Measurements from ENCODE around the gene TSPAN32. TPM values are rescaled to one million over a fixed set of nuclear protein-coding genes. Genes with fewer than 3 reads are reported as not detected.

Gene TSPAN32
- total RNA-seq, 2 donors from 2014 or later = 8.6 to 10.2 TPM

DNA sequence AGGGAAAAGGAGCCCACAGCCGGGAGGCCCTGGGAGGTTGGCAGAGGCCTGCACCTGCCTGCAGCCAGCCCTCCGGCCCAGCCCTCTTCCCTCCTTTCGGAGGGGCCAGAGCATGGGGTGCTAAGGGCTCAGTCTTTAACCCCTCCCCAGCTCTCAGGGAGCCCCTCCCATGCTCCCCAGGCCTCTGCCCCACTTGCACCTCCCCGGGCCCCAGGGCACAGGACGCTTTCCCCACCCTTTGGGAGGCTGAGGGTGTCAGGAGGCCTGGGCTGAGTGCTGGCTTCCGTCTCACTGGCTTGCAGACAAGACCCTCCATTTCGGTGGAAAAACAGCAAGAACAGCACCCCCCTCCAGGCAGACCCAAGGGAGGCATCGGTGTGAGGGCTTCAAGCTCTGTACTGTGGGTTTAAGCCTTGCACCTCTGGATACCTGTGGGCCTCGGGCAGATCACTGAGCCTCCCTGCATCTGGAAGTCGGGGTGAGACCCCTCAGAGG is 38.7 kb upstream of the TSPAN32 start:
- Mint-ChIP-seq H3K4me1 (ENCODE audit: low read depth) (peaks cover 16% of the 10 kb centered on the region), H3K4me3 (no peak overlapping the region), H3K36me3 (ENCODE audit: insufficient read depth in 2 of 2) (no peaks in the 10 kb centered on the region), H3K27me3 (ENCODE audit: low read depth) (peaks cover 4% of the 10 kb centered on the region), H3K9me3 (no peaks in the 10 kb centered on the region), H3K27ac (no peak overlapping the region)
- DNase-seq (no peak), ATAC-seq (replicated peaks in 1 of 2) (no peak)

DNA sequence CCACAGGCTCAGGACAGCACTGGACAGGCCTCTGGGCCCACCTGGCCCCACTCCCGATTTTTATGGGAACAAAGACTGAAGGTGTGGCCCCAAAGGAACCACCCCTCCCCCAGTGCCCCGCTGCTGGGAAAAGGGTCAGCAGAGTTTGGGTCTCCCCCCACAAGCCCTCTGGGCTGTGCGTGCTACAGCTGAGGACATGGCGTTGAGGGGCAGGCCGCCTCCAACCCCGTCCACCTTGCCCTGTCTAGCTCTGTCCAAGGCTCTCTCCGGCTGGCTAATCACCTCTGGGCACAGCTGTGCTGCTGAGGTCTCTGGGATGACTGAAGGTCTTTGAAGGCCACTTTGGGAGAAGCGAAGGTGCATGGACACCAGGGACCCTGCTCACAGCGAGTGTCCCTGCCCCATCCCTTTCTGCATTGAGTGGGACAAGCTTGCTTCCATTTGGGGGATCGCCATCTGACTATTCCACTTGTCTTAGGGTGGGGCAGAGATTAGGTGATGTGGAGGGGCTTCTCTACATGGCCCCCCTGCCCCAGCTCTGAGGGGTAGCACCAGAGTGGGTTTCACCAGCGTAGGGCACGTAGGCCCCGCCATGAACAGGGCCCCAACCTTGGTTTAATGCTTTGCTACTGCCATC is 38.0 kb upstream of the TSPAN32 start:
- H3K9me3 Mint-ChIP-seq = no peaks in the 10 kb centered on the region

DNA sequence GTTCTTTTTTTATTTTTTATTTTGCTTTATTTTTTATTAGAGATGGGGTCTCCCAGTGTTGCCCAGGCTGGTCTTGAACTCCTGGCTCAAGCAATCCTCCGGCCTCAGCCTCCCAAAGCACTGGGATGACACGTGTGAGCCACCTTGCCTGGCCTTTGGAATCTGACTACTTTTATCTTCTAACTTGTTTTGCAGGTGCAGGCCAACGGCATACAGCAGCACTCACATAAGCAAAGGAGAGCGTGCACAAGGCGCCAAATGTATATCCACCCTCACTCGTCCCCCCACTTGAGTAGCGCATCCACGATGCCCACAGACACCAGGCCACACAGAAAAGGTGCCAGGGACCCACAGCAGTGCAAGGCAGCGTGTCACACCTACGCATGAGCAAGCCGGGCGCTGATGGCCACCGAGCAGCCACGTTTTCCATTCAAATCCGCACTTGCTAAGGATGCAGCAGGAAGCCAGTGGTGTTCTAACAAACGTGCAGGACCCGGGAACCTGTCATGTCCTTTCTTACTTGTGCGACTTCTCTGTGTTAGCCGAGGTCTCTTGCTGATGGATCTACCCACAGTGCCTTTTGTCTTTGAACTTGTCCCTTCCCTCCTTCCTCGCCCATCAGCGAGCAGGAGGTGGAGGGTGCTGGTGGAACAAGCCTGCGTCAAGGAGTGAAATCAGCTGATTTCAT is 37.3 kb upstream of the TSPAN32 start:
- ATAC-seq (replicated peaks in 1 of 2) (no peak), DNase-seq (no peak)
- Mint-ChIP-seq H3K9me3 (no peaks in the 10 kb centered on the region), H3K36me3 (ENCODE audit: insufficient read depth in 2 of 2) (no peaks in the 10 kb centered on the region), H3K4me3 (no peak overlapping the region), H3K4me1 (ENCODE audit: low read depth) (peaks cover 16% of the 10 kb centered on the region), H3K27ac (no peak overlapping the region), H3K27me3 (ENCODE audit: low read depth) (peaks cover 11% of the 10 kb centered on the region)

More for the DNA sequence above, 38.0 kb upstream of the TSPAN32 start:
- Mint-ChIP-seq H3K4me3 (no peak overlapping the region), H3K36me3 (ENCODE audit: insufficient read depth in 2 of 2) (no peaks in the 10 kb centered on the region), H3K27ac (no peak overlapping the region), H3K27me3 (ENCODE audit: low read depth) (peaks cover 11% of the 10 kb centered on the region), H3K4me1 (ENCODE audit: low read depth) (peaks cover 16% of the 10 kb centered on the region)
- DNase-seq (no peak), ATAC-seq (replicated peaks in 1 of 2) (no peak)

DNA sequence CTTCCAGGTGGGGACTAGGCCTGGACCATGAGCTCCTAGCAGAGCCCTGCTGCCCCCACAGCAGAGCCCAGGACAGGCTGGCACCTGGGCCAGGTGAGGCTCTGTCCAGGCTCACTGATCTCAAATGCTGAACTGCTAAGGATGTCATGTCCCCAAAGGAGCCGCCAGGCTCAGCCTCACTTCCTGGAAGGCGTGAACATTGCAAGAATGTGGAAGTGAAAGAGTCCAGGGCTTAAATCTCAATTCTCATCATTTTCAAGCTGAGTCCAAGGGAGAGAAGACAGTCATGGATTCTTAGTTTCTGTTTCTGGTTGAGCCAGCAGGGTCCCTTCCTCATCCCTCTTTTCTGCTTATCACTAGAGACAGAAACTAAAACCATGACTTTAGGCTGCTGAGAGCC is 36.4 kb upstream of the TSPAN32 start:
- peaks cover 11% of the 10 kb centered on the region for H3K27me3 Mint-ChIP-seq (ENCODE audit: low read depth)
- DNase-seq = peak; percentile 27 to 33
- peak overlapping the region; percentile 69 for H3K27ac Mint-ChIP-seq
- ATAC-seq (replicated peaks in 1 of 2) = peak; percentile 36 to 55
- H3K36me3 Mint-ChIP-seq (ENCODE audit: insufficient read depth in 2 of 2) = no peaks in the 10 kb centered on the region
- H3K9me3 Mint-ChIP-seq = no peaks in the 10 kb centered on the region
- H3K4me1 Mint-ChIP-seq (ENCODE audit: low read depth) = peaks cover 16% of the 10 kb centered on the region
- peak overlapping the region; percentile 61 to 76 for H3K4me3 Mint-ChIP-seq

DNA sequence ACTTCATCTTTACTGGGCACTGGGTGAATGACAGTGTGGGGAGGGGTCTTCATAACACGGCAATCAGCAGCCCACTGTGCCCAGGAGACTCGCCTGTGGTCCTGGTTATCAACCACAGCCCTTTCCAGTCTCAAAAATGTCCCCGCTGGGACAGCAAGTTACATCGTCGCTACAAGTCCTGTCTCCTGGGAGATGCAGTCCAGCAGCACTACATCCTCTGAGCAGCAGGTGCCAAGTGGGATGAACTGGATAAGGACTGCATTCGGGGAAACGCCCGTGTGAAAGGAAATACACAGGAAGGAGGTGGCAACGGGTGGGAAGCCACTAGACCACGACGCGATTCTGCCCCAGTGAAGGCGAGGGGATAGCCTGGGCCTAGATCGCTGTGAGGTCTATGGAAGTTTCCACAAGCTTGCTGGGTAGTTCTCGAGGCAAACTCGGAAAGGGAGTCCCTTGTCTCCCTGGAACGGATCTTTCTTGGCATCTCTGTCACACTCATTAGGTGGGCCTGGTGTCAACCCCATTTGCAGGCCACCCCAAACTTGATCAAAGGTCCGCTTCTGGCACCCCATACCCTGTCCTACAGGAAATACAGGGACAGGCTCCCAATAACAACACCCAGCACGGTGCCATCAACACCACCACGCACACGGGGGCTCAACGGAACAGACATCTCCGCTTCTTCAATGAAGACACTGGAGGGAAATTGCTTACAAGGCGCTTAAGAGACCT is 35.8 kb upstream of the TSPAN32 start:
- no peaks in the 10 kb centered on the region for H3K36me3 Mint-ChIP-seq (ENCODE audit: insufficient read depth in 2 of 2)
- no peaks in the 10 kb centered on the region for H3K9me3 Mint-ChIP-seq
- H3K4me1 Mint-ChIP-seq (ENCODE audit: low read depth) = peaks cover 16% of the 10 kb centered on the region
- DNase-seq (no peak), ATAC-seq (replicated peaks in 1 of 2) (no peak)
- H3K27me3 Mint-ChIP-seq (ENCODE audit: low read depth) = peaks cover 11% of the 10 kb centered on the region
- peak overlapping the region; percentile 69 for H3K27ac Mint-ChIP-seq
- H3K4me3 Mint-ChIP-seq = peak overlapping the region; percentile 61 to 76

DNA sequence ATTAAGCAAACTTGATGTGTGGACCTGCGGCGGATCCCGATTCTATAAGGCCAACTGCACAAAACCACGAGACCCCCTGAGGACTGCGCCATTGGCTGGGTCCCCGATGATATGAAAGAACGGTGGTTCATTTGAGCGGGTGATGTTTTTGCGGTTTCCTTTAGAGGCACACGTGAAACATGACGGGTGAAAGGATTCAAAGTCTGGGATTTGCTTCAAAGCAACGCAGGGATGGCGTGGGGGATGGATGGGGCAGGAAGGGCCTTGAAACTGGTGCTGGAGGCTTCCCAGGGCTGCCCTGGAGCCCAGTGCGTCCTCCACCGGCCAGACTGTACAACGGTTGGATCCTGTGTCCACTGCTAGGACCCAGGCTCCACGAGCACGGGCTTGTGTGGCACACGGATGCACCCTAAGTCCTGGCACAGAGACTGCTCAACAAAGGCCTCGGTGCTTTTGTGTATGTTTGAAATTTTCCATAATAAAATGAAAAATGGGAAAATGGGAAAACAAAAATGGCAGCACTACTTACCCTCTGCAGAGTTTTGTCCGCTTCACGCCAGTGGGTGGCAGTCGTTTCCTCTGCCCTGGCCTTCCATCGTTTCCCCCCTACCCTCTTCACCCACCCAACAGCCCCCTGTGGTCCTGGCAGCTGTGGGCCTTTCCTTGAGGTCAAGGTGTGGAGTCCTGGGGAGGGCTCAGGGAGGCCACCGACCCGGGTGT is 35.1 kb upstream of the TSPAN32 start:
- H3K4me1 Mint-ChIP-seq (ENCODE audit: low read depth) = peaks cover 16% of the 10 kb centered on the region
- peak overlapping the region; percentile 61 to 76 for H3K4me3 Mint-ChIP-seq
- ATAC-seq (replicated peaks in 1 of 2) (no peak), DNase-seq (no peak)
- peaks cover 17% of the 10 kb centered on the region for H3K27me3 Mint-ChIP-seq (ENCODE audit: low read depth)
- H3K27ac Mint-ChIP-seq = no peak overlapping the region
- H3K36me3 Mint-ChIP-seq (ENCODE audit: insufficient read depth in 2 of 2) = no peaks in the 10 kb centered on the region
- H3K9me3 Mint-ChIP-seq = no peaks in the 10 kb centered on the region

DNA sequence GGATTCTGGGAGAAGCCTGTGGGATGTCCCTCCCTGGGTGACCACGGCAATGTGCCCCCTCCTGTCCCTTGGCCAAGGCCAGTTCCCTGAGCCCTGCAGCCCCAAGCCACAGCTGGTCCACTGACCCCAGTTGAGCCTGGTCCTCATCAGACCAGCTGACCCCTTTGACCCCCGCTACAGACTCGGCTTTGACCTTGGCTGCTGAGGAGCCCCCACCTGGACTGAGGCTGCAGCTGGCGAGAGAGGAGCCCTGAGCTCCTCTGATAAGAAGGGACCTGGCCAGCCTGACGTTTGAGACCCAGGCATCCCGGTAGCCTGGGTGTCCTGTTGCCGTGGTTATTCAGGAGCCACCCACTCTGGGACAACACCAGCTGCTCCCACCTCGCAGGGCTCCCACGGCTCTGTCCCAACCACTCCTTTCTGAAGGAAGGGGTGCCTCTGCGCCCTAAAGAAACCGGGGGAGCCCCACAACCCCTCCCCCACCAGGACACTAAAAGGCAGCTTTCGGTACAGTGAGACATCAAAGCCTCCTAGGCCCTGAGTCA is 34.4 kb upstream of the TSPAN32 start:
- H3K4me3 Mint-ChIP-seq = no peak overlapping the region
- no peaks in the 10 kb centered on the region for H3K36me3 Mint-ChIP-seq (ENCODE audit: insufficient read depth in 2 of 2)
- H3K27ac Mint-ChIP-seq = no peak overlapping the region
- H3K4me1 Mint-ChIP-seq (ENCODE audit: low read depth) = peaks cover 16% of the 10 kb centered on the region
- DNase-seq (no peak), ATAC-seq (replicated peaks in 1 of 2) (no peak)
- peaks cover 20% of the 10 kb centered on the region for H3K27me3 Mint-ChIP-seq (ENCODE audit: low read depth)
- no peaks in the 10 kb centered on the region for H3K9me3 Mint-ChIP-seq

DNA sequence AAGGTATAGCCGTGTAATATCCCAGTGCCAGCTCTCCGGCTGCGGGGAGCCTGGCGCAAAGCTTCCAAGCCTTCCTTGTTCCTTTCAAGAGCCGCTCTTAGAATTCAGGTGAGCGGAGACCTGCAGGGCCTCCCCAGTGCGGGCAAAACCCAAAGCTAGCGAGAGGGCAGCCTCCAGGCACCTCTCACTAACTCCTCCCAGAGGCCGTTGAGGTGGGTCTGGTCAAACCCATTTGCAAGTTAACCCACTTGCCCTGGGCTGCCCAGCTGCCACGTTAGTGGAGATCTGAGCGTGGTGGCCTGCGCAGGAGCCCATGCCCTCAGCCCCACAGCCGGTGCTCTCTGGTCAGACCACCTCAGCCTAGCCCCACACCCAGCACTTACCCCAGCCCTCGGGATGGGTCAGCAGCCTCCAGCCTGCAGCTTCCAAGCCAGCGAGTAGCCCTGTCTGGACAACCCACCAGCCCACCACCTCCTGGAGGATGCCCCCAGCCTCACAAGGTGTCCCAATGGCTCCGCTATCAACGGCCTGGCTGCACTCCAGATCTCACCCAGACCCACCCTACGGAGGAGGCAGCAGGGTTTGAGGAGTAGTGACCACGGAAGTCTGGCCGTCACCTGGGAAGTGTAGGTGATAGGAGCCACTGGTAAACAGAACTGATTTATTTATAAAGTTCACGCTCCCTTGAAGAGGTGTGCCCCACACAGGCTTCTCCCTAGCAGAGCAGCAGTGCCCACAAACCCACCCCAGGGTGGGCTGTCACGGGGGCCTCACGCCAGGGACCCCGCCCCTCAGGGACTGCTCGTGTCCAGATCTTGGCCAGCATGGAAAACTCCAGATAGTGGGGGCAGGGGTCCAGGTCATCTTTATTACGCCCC is 33.7 kb upstream of the TSPAN32 start:
- Mint-ChIP-seq H3K27me3 (ENCODE audit: low read depth) (peaks cover 27% of the 10 kb centered on the region), H3K36me3 (ENCODE audit: insufficient read depth in 2 of 2) (no peaks in the 10 kb centered on the region), H3K4me3 (peak overlapping the region; percentile 64 to 70), H3K9me3 (no peaks in the 10 kb centered on the region), H3K4me1 (ENCODE audit: low read depth) (peaks cover 16% of the 10 kb centered on the region), H3K27ac (no peak overlapping the region)
- no peak for ATAC-seq (replicated peaks in 1 of 2)
- no peak for DNase-seq

DNA sequence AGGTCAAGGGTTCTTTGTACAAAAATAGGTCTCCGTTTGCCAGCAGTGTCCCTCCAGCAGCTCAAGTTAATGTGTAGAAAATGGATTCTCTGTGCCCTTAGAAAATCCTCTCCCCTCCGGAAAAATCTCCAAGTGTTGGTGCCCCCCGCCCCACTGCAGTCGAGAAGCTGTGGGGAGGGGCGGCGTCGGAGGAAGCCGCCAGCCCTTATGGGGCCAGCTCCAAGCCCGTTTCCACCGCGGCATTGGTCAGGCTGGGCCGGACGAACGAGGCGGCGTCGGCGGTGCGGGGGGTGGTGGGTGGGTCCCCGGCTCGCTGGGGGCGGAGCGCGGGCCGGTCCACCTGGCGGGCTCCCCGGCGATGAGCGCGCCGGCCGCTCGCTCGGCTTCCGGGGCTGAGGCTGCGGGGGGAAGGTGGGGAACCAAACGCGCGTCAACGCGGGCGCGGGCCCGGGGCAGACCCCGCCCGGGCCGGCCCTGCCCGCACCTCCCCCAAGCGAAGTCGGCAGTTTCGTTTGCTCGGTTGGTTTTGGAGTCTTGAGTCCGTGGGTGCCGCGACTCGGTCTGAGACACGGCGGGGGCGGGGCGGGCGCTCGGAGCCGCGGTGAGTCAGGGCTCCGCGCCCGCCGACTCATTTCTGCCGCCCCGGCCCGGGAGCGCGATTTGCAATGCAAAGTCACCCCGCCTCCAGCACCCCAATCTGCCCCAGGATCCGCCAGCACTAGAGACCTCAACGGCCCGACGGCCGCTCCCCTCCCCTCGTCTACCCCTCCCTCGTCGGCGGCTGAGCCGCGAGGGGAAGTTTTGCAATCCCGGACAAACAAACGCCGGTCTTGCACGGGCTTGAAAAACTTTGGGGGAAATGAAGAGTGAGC is 32.8 kb upstream of the TSPAN32 start:
- H3K9me3 Mint-ChIP-seq = no peaks in the 10 kb centered on the region
- peaks cover 16% of the 10 kb centered on the region for H3K4me1 Mint-ChIP-seq (ENCODE audit: low read depth)
- peak overlapping the region; percentile 77 to 78 for H3K4me3 Mint-ChIP-seq
- peak; percentile 88 to 91 for DNase-seq
- peak; percentile 82 for ATAC-seq (replicated peaks in 1 of 2)
- H3K36me3 Mint-ChIP-seq (ENCODE audit: insufficient read depth in 2 of 2) = no peaks in the 10 kb centered on the region
- H3K27me3 Mint-ChIP-seq (ENCODE audit: low read depth) = peaks cover 31% of the 10 kb centered on the region
- H3K27ac Mint-ChIP-seq = no peak overlapping the region

DNA sequence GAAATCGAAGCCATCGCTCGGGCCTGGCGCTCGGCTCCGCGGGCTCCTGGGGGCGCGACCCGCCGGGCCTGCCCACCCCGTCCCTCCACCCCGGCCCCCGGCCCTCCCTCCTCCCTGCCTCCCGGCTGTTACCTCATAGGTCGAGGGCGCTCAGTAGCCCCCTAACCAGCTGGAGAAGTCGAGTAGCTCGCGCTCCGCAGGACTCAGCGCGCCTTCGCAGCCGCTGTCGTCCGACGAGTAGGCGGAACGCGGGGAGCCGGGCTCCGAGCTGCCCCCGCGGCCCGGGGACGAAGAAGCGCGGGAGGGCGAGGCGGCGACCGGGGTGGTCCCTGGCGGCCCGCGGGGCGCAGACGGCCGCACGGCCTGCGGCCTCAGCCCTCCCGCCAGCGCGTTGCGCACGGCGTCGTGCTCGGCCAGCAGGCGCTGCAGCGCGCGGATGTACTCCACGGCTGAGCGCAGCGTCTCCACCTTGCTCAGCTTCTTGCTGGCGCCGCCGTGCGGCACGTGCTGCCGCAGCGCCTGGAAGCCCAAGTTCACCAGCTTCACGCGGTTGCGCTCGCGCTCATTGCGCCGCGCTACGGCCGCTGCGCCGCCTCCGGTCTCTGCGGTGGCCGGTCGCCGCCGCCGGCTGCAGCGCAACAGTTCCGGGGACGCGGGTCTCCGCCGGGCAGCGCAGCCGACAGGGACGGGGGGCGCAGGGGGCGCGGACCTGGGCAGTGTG is 32.1 kb upstream of the TSPAN32 start:
- H3K36me3 Mint-ChIP-seq (ENCODE audit: insufficient read depth in 2 of 2) = no peaks in the 10 kb centered on the region
- peak; percentile 36 to 52 for ATAC-seq (replicated peaks in 1 of 2)
- H3K4me1 Mint-ChIP-seq (ENCODE audit: low read depth) = peaks cover 16% of the 10 kb centered on the region
- H3K27ac Mint-ChIP-seq = no peak overlapping the region
- peaks cover 31% of the 10 kb centered on the region for H3K27me3 Mint-ChIP-seq (ENCODE audit: low read depth)
- DNase-seq = peak; percentile 64 to 67
- H3K4me3 Mint-ChIP-seq = peak overlapping the region; percentile 77 to 78
- H3K9me3 Mint-ChIP-seq = no peaks in the 10 kb centered on the region

Data from activated T-cell treated with anti-CD3 and anti-CD28 coated beads, Interleukin-2, amount 50 U/mL, for 72 hours (primary cell).